Measurements from ENCODE around the gene NRXN3. TPM values are rescaled to one million over a fixed set of nuclear protein-coding genes. Genes with fewer than 3 reads are reported as not detected.

NRXN3 gene
- total and polyA plus RNA-seq, 2 donors (not counting 1 experiment from before 2014, with no cell fraction given): 0.83 to 34.6 TPM

DNA sequence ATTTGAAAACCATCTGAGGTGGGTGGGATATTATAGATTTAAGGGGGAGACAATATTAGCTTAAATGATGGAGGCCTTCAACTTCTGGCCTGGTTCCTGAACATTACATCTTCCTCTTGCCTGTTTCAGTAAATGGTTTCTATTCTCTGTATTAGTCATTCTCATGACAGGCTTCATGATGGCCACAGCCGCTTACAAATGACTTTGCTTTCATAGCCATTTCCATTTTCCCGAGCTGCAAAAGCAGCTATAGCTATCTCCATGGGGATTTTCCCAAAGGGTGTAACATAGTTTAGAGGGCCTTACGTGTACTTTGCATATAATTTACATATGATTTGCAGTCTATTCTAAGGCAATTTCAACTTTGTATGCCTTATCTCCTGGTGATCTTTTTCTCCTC lies 121.8 kb downstream of the NRXN3 start:
- Histone ChIP-seq H3K4me2 (ENCODE audit: extremely low read depth, insufficient read depth, low read length) (no peak overlapping the region), H3K27ac (ENCODE audit: insufficient read depth, low read length) (no peak overlapping the region), H3K27me3 (ENCODE audit: control insufficient read depth, insufficient read depth, low read length) (no peaks in the 10 kb centered on the region), H2AFZ (ENCODE audit: low read length) (no peak overlapping the region), H3K4me1 (ENCODE audit: control insufficient read depth, extremely low read depth, insufficient read depth, low read length) (no peaks in the 10 kb centered on the region), H4K20me1 (ENCODE audit: control insufficient read depth, extremely low read depth, insufficient read depth, low read length) (no peaks in the 10 kb centered on the region), H3K9ac (ENCODE audit: insufficient read depth, low read length) (no peak overlapping the region), H3K79me2 (ENCODE audit: control insufficient read depth, insufficient read depth, low read length) (no peaks in the 10 kb centered on the region), H3K36me3 (ENCODE audit: control insufficient read depth, insufficient read depth, low read length) (no peaks in the 10 kb centered on the region), H3K4me3 (replicated peaks in 1 of 4; ENCODE audit: control extremely low read depth in 1 of 4, insufficient read depth in 1 of 4, low read depth in 3 of 4, low read length in 4 of 4) (no peak overlapping the region), H3K9me3 (ENCODE audit: control insufficient read depth, insufficient read depth, low read depth, low read length) (no peaks in the 10 kb centered on the region)
- DNase-seq (ENCODE audit: low read depth in 2 of 2): no peak
- TF ChIP-seq EZH2 (IDR thresholded peaks at IDR 0.05; ENCODE audit: low read length, missing control alignments): no peak
- TF ChIP-seq, protein P1, sequence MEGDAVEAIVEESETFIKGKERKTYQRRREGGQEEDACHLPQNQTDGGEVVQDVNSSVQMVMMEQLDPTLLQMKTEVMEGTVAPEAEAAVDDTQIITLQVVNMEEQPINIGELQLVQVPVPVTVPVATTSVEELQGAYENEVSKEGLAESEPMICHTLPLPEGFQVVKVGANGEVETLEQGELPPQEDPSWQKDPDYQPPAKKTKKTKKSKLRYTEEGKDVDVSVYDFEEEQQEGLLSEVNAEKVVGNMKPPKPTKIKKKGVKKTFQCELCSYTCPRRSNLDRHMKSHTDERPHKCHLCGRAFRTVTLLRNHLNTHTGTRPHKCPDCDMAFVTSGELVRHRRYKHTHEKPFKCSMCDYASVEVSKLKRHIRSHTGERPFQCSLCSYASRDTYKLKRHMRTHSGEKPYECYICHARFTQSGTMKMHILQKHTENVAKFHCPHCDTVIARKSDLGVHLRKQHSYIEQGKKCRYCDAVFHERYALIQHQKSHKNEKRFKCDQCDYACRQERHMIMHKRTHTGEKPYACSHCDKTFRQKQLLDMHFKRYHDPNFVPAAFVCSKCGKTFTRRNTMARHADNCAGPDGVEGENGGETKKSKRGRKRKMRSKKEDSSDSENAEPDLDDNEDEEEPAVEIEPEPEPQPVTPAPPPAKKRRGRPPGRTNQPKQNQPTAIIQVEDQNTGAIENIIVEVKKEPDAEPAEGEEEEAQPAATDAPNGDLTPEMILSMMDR (conservative IDR thresholded peaks at IDR 0.05 in 1 of 2, IDR thresholded peaks at IDR 0.05 in 1 of 2; ENCODE audit: low read depth in 1 of 2, low read length in 2 of 2): no peak

DNA sequence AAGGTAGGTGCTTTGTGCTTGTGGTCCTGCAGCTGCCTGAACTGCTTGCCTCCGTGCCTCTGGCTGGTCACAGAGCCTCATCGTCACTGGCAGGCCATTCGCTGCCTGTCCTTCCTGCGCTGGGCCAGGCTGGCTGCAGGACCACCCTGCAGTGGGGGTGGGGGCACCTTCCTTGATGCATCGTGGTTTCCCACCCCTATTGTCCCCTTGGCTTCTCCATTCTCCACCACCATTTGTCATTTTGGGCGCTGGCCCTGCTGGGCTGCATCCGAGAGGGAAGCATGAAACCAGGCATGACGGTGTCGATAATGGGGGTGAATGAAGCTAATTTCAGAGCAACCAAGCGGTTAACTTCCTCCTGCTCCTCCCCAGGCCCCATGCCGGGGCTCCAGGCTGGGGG lies 127.7 kb downstream of the NRXN3 start:
- no peaks in the 10 kb centered on the region for H3K4me1 ChIP-seq (ENCODE audit: control insufficient read depth, extremely low read depth, insufficient read depth, low read length)
- H3K36me3 ChIP-seq (ENCODE audit: control insufficient read depth, insufficient read depth, low read length): no peaks in the 10 kb centered on the region
- no peaks in the 10 kb centered on the region for H3K27me3 ChIP-seq (ENCODE audit: control insufficient read depth, insufficient read depth, low read length)
- H3K9me3 ChIP-seq (ENCODE audit: control insufficient read depth, insufficient read depth, low read depth, low read length): no peaks in the 10 kb centered on the region
- H3K27ac ChIP-seq (ENCODE audit: insufficient read depth, low read length): no peak overlapping the region
- H3K4me2 ChIP-seq (ENCODE audit: extremely low read depth, insufficient read depth, low read length): no peak overlapping the region
- no peak overlapping the region for H2AFZ ChIP-seq (ENCODE audit: low read length)
- no peaks in the 10 kb centered on the region for H3K79me2 ChIP-seq (ENCODE audit: control insufficient read depth, insufficient read depth, low read length)
- H3K4me3 ChIP-seq (replicated peaks in 1 of 4; ENCODE audit: control extremely low read depth in 1 of 4, insufficient read depth in 1 of 4, low read depth in 3 of 4, low read length in 4 of 4): no peak overlapping the region
- no peak for DNase-seq (ENCODE audit: low read depth in 2 of 2)
- H3K9ac ChIP-seq (ENCODE audit: insufficient read depth, low read length): no peak overlapping the region
- TF ChIP-seq, protein P1 (conservative IDR thresholded peaks at IDR 0.05 in 1 of 2, IDR thresholded peaks at IDR 0.05 in 1 of 2; ENCODE audit: low read depth in 1 of 2, low read length in 2 of 2): no peak
- no peak for TF ChIP-seq EZH2 (IDR thresholded peaks at IDR 0.05; ENCODE audit: low read length, missing control alignments)
- no peaks in the 10 kb centered on the region for H4K20me1 ChIP-seq (ENCODE audit: control insufficient read depth, extremely low read depth, insufficient read depth, low read length)

DNA sequence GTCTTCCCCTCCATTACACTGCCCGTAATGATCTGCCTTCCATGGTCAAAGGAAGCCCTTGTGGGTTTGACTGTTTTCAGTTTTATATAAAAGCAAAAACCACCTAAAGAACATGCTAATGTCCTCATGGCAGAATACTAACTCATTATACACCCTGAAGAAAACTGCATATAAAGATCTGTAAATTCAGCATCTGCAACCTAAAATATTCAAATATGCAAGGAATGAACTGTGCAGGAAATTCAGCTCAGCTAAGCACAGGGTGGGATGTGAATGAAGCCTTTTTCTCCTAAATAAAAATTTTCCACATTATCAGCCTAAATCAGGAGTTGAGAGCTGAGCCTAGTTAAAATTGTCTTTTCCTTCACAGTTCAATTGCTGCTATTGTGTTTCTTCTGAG lies 128.1 kb downstream of the NRXN3 start:
- no peaks in the 10 kb centered on the region for H3K36me3 ChIP-seq (ENCODE audit: control insufficient read depth, insufficient read depth, low read length)
- H3K4me1 ChIP-seq (ENCODE audit: control insufficient read depth, extremely low read depth, insufficient read depth, low read length): no peaks in the 10 kb centered on the region
- no peak overlapping the region for H3K27ac ChIP-seq (ENCODE audit: insufficient read depth, low read length)
- no peaks in the 10 kb centered on the region for H3K9me3 ChIP-seq (ENCODE audit: control insufficient read depth, insufficient read depth, low read depth, low read length)
- no peak for DNase-seq (ENCODE audit: low read depth in 2 of 2)
- H3K79me2 ChIP-seq (ENCODE audit: control insufficient read depth, insufficient read depth, low read length): no peaks in the 10 kb centered on the region
- H3K27me3 ChIP-seq (ENCODE audit: control insufficient read depth, insufficient read depth, low read length): no peaks in the 10 kb centered on the region
- TF ChIP-seq, protein P1 (conservative IDR thresholded peaks at IDR 0.05 in 1 of 2, IDR thresholded peaks at IDR 0.05 in 1 of 2; ENCODE audit: low read depth in 1 of 2, low read length in 2 of 2): no peak
- TF ChIP-seq EZH2 (IDR thresholded peaks at IDR 0.05; ENCODE audit: low read length, missing control alignments): no peak
- no peak overlapping the region for H3K4me3 ChIP-seq (replicated peaks in 1 of 4; ENCODE audit: control extremely low read depth in 1 of 4, insufficient read depth in 1 of 4, low read depth in 3 of 4, low read length in 4 of 4)
- H3K9ac ChIP-seq (ENCODE audit: insufficient read depth, low read length): no peak overlapping the region
- H3K4me2 ChIP-seq (ENCODE audit: extremely low read depth, insufficient read depth, low read length): no peak overlapping the region
- no peaks in the 10 kb centered on the region for H4K20me1 ChIP-seq (ENCODE audit: control insufficient read depth, extremely low read depth, insufficient read depth, low read length)
- H2AFZ ChIP-seq (ENCODE audit: low read length): no peak overlapping the region

Measured in fibroblast of lung (primary cell).